GM18498 (cell line): ENCODE measurements around the gene MCAT.

Experiments used
- ATAC-seq: cut with Tn5 transposase; IDR thresholded peaks from one replicate; pipeline ENCODE4 v1.9.1; 2021; ENCODE audit warnings: mild to moderate bottlenecking, moderate library complexity; ENCODE audit not compliant: unreplicated experiment

MCAT gene

DNA sequence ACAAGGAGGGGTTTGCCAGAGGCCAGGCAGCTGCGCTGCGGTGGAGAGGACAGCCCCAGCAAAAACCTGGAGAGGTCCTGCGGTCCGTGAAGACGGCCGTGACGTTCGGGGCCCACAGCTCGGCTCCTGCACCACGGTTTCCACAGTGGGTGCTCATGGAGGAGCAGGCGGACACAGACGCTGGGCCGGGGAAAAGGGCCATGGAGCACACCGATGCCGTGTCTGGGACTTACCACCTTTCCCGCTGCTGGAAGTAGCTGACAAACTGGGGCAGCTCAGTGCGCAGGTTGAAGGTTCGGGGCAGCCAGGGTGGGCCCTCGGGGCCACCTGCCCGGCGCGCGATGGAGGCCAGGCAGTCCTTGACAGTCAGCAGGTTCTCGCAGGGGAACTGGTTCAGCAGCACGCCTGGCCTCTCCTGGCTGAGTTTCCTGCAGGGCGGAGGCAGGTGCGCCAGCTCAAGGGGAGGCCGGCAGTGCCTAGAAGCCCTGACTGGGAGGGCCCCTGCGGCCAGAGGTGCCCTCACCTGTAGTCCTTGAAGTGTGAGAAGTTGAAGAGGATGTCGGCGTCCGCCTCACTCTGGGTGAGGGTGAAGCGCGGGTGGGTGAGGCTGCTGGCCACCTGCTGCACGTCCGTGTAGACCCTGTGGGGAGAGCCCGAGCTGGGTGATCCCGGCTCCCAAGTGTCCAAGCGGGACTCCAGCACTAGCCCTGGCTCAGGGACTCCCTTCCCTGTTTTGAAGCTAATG lies 30.9 kb upstream of the MCAT start:
- no peak for ATAC-seq

DNA sequence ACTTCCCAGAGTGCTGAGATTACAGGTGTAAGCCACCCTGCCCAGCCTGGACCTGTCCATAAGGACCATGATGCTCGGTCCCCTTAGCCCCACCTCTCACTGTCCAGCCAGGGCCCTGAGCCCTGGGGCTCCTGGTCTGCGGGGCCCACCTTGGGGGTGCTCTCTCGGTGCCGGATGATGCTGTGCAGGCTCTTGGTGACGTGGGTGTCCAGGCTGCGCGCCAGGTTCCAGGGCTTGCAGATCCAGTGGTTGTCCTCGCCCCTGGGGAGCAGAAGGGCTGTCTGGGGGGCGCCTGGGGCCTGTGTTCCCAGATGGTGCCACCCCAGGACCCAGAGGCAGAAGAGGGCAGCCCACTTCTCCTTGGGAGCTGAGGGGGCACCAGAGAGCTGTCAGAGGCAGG lies 30.4 kb upstream of the MCAT start:
- ATAC-seq, result no peak

DNA sequence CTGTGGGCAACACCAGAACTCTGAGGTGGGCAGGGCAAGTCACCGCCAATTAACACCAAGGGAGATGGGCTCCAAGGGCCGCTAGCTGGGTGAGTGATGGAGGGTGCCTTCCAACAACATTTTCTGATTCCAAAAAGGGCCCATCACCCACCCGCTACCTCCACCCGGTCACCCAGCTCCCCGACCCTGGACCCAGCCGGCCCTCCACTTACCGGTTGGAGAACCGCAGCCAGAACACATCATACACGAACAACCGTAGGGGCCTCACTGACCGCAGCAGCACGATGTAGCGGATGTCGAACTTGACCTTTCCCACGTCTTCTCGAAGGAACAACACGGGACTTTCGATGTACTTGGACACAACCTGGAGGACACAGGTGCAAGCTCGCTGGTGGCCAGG lies 29.0 kb upstream of the MCAT start:
- no peak for ATAC-seq

- no peak for ATAC-seq
Measured at GRCh38 chr22:43171607-43172006, 28.4 kb upstream of the MCAT start.

DNA sequence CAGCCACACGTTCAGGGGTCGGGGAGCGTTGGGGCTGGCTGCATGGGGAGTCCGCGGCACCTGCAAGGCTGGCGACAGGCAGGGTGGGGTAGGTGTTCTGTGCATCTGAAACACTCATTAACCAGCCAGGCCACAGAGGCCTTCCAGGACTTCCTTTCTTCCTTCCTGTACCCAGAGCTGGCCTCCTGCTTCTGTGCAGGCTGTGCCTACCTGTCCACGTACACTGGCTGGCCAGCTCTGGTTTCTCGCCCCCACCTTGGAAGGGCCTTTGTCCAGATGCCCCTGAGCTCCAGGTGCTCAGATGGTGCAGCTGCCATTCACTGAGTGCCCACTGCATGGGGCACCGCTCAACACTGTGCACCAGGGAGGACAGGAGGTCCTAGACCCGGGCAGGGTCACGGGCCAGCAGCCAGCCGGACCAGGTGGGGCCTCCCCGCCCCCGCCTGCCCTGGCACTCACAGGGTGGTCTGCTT lies 27.9 kb upstream of the MCAT start:
- no peak for ATAC-seq

DNA sequence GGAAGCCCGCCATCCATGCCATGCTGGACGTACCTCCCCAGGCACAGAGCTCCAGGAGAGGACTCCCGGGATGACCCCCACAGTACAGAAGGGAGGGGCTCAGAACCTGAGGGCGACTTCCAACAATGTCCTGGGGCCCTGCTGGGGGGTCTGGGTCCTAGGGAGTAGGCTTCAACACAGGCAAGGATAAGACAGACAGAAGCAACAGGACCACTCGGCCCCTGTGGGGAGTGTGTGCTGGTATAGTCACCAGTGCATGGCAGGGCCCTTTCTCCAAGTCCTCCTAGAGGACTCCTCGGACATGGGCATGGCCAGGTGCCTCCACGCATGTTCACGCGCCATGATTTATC lies 26.9 kb upstream of the MCAT start:
- ATAC-seq, result no peak

- no peak for ATAC-seq
Measured at GRCh38 chr22:43169310-43170130, 26.3 kb upstream of the MCAT start.

- no peak for ATAC-seq
Measured at GRCh38 chr22:43168471-43169309, 25.5 kb upstream of the MCAT start.

DNA sequence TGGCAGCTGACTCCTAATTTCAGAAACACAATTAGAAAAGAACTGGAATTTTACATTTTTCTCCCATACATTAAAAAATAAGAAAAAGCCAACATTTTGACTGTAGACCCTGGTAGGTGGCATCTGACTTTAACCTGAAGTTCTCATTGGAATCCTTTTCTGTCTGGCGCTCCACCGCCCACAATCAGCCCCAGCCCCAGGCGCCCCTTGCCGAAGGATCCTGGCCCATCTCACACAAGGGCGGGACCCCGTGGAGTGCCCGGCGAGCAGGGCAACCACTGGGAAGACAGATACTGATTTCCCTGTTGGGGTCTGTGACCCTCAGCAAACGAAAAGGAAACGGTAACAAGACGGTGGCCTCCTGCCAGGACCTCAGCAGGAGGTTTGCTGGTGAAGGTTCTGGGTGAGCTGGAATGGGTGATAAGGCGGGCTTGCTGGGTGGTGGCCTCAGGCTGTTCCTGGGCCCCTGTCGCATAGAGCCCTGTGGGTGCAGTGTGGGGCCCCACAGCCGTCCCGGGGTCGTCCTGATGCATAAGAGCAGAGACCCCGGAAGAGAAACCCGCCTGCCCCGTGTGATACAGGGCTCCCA lies 23.9 kb upstream of the MCAT start:
- no peak for ATAC-seq

DNA sequence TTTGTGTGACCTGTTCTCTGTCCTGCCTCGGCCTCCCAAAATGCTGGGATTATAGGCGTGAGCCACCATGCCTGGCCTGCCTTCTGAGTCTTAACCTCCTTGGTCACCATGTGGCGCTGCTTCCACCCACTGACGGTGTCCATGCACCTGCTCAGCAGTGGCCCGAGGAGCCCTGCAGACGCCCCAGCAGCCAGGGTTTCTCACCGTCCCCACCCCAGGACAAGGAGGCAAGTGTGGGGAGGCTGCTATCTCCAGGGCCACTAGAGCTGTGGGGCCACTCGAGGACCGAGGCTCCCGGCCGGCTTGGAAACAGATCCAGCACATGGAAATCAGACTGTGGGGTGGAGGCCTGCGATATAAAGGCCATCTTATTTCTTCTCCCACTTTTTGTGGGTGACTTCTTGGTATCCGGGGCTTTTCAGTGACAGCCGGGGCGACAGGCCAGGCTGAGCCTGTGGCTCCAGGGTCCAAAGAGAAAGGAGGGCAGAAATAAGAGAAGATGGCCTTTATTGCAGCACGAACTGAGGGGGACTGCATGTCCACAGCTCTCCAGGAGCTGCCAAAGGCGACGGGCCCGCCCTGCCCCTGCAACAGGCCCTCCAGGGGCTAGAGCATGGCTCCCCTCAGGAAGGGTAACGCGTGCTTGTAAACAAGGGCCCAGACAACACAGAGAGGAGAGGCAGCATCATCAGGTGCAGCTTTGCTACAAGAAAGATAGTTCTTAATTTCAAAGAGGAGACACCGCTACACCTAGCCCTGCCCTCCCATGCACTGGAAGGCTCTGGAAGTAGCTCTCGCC lies 23.1 kb upstream of the MCAT start:
- ATAC-seq, result no peak

DNA sequence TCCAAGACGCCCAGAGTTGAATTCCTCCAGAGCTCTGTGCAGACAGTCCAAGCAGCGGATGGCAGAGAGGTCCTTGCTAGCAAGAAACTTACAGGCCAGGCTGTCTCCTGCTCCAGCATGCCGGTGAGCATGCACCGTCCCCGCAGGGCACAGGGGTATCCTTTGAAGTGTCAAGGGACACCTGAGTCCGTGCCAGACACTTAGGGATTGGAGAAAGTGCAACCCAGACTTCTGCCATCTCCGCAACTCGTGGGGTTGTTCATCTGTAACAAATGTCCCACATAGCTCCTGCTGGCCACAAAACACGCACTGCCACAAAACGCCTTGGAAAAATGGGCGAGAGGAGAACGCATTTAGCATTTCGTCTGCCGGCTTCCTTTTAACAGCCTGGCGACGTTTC lies 21.4 kb upstream of the MCAT start:
- ATAC-seq, result no peak

DNA sequence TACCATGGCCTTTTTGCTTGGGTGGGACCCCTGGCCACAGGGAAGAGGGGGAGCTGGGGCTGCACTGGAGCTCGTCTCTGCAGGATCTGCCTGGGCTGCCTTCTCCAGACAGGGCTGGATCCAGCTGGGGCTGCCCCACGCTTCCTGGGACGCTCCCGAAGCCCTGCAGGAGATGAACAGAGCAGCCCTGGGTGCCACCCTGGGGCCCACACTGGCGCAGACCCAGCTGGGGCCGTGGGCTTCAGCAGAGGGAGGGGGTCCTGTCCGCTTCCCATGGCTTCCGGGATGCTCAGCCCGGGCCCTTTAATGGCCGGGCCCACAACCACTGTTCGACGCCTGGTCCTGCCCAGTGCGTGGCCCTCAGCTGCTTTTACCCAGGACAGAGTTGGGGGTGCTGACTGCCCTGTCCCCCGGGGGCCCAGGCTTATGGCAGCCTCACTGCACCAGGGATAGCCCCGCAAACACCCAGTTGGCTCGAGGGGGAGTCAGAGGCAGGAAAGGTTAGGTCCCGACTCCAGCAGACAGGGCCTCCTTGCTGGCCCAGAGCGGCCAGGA lies 20.1 kb upstream of the MCAT start:
- no peak for ATAC-seq

DNA sequence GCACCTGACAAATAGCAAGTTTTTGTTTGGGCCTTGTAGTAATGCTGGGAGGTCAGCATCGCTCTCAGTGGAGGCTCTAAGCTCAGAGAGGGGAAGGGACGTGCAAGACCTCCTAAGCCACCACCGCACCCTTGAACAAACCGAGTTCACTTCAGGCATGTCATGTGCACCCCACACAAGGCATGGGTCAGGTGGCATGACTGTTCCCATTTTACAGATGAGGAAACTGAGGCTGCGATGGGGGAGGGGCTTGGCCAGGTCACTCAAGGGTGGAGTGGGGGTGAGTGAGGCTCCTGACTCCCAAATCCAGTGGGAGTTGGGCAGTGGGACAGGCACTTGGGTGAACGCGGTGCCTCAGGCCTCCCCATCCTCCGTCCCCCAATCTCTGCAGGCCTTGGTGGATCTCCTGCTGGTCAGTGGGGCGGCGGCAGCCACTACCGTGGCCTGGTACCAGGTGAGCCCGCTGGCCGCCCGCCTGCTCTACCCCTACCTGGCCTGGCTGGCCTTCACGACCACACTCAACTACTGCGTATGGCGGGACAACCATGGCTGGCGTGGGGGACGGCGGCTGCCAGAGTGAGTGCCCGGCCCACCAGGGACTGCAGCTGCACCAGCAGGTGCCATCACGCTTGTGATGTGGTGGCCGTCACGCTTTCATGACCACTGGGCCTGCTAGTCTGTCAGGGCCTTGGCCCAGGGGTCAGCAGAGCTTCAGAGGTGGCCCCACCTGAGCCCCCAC lies 19.4 kb upstream of the MCAT start:
- ATAC-seq, result no peak

GRCh38 chr22:43160497-43161126 lies 17.4 kb upstream of the MCAT start:
- ATAC-seq, result no peak

DNA sequence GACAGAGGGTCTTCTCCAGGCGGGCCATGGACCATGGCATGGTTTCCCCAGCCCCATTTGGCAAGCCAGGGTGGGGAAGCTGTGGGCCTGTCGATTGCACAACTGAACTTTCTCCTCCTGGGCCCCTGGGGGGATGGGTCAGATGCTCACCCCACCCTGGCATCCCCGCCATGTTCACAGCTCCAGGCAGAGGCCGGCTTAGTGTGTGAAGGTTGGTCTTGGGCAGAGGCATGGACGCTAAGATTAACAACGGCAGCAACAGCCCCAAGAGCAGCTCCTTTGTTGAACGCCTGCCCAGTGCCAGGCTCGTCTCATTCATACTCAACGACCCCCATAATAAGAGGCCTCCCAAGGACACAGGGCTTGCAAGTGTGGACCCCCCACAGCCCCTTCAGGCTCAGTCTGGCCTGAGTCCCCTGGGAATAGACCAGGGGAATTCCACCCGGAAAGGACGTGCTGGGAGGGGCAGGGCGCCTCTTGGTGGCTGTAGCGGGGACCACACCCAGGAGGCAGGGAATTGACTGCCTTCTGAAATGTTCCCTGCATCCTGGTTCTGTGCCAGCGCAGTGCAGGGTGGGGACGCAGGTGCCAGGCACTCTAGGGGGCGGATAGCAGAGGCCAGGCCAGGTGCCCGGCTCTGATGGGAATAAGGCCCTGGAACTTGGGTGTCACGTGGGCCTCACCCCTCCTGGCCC lies 16.4 kb upstream of the MCAT start:
- no peak for ATAC-seq

- ATAC-seq, result no peak
Measured at GRCh38 chr22:43158778-43159483, 15.7 kb upstream of the MCAT start.

DNA sequence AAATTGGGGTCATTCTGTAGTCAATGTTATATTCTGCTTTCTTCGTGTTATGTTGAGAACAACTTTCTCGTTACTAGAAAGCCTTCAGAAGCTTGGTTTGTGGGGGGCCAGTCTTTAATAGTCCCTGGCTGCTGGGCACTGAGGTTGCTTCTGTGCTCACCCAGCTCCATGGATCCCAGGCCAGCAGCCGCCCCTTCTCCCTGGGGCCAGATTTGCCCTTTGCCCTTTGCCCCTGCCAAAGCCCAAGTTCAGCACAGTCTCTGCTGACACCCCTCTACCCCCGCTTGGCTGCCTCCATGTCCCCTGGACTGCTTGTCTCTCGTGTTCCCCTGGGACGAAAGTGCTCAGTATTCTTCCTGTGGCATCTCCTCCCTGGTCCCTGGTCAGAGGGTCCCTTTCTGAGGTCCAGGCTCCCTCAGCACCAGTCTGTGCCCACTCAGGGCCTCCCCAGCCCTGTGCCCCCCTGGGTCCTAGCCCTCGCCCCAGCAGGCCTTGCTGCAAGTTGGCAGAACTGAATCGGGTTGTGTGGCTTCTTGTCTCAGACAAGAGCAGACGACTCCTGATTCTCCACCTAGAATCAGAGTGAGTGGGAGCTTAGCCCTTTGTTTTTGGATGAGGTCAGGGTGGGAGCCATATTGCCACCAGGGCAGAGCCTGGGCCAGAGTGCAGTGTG lies 14.8 kb upstream of the MCAT start:
- no peak for ATAC-seq
